HepG2 (cell line): Measurements from ENCODE around the gene PCBP1. TPM values are rescaled to one million over a fixed set of nuclear protein-coding genes. Genes with fewer than 3 reads are reported as not detected.

Source experiments
- CERS6 ChIP-seq: sonication (generic); formaldehyde crosslinking; IDR thresholded peaks from 2 replicates; pipeline ENCODE4 v1.5.0; 2020; ENCODE audit warnings: missing genetic modification reagents
- GATAD2A ChIP-seq: IDR thresholded peaks from 2 replicates; pipeline ENCODE4 v1.6.1; 2016
- KIAA2018 ChIP-seq: sonication (generic); formaldehyde crosslinking; IDR thresholded peaks from 2 replicates; pipeline ENCODE4 v1.5.0; 2020; ENCODE audit warnings: mild to moderate bottlenecking, missing genetic modification reagents, borderline replicate concordance
- NRL ChIP-seq: sonication (generic); formaldehyde crosslinking; IDR thresholded peaks from 2 replicates; pipeline ENCODE4 v1.5.0; 2020; ENCODE audit warnings: missing genetic modification reagents, mild to moderate bottlenecking, moderate library complexity, borderline replicate concordance
- PAXIP1 ChIP-seq: sonication (generic); formaldehyde crosslinking; conservative IDR thresholded peaks from 2 replicates; pipeline ENCODE4 v1.4.0; 2020; ENCODE audit warnings: mild to moderate bottlenecking, missing genetic modification reagents, moderate library complexity
- RERE ChIP-seq: IDR thresholded peaks from 2 replicates; pipeline ENCODE4 v1.6.1; 2016; ENCODE audit warnings: low read depth, missing genetic modification reagents, missing compliant biosample characterization
- RORA ChIP-seq: sonication (generic); formaldehyde crosslinking; IDR thresholded peaks from 2 replicates; pipeline ENCODE4 v1.5.0; 2020; ENCODE audit warnings: mild to moderate bottlenecking, missing genetic modification reagents, moderate library complexity
- SIN3A ChIP-seq: IDR thresholded peaks from 2 replicates; pipeline ENCODE4 v1.6.1; 2011; ENCODE audit warnings: low read depth, mild to moderate bottlenecking, control low read depth, low read length, borderline replicate concordance
- SIX4 ChIP-seq: sonication (generic); formaldehyde crosslinking; IDR thresholded peaks from 2 replicates; pipeline ENCODE4 v1.4.0; 2020; ENCODE audit warnings: missing genetic modification reagents
- SKI ChIP-seq: fragments of 450-650 bp; IDR thresholded peaks from one replicate; pipeline ENCODE4 v1.6.1; 2018; ENCODE audit warnings: mild to moderate bottlenecking; ENCODE audit not compliant: partially characterized antibody
- polyA plus RNA-seq, 8 experiments: library from polyadenylated mRNA; depleted of rRNA in 3 of 8; stranded (reverse) in 7 of 8; unstranded in 1 of 8; fragments of >200 nt; fragmentation: Illumina TruSeq in 4 of 8; extraction: Trizol in 4 of 8; gene quantifications; 2 replicates each; pipeline versions ENCODE4 v1.2.1 to v1.2.3, GENCODE V29; 2011 to 2016; ENCODE audit warnings: low read depth in 4 of 8, missing spikeins in 1 of 8, mixed read lengths in 1 of 8; ENCODE audit not compliant: insufficient read depth in 1 of 8
- total RNA-seq, 5 experiments: library from RNA; depleted of rRNA; stranded (reverse); fragments of >200 nt; fragmentation: Illumina TruSeq; extraction: Trizol; gene quantifications; 2 replicates each; pipeline ENCODE4 v1.2.3, GENCODE V29; 2016; ENCODE audit warnings: low read depth in 1 of 5

PCBP1 gene
- total and polyA plus RNA-seq, 2 of the 13 experiments (the other 11 are each of a cell fraction or from before 2014, with no cell fraction given) = 32.0 to 137 TPM

GRCh38 chr2:70086278-70086837, 919 bp upstream of the PCBP1 start (continued):
- TF ChIP-seq PAXIP1 (CRISPR knock-in tag) = peak; percentile 74
- TF ChIP-seq KIAA2018 (CRISPR knock-in tag) = no peak
- peak; percentile 90 for TF ChIP-seq NRL (CRISPR knock-in tag)
- no peak; the same call in 1 of the 2 replicates for TF ChIP-seq RORA (CRISPR knock-in tag)
- no peak for TF ChIP-seq CERS6 (CRISPR knock-in tag)
- no peak for TF ChIP-seq RERE (CRISPR knock-in tag)
- peak; percentile 4 for TF ChIP-seq SKI
- TF ChIP-seq SIN3A = peak; percentile 51; the same call in 1 of the 2 replicates
- TF ChIP-seq GATAD2A (CRISPR knock-in tag) = peak; percentile 36; the same call in 1 of the 2 replicates
- 0 out of 2 replicates have a peak, but pooled peaks have one; percentile 0 for TF ChIP-seq SIX4 (CRISPR knock-in tag)
